Measurements from ENCODE around the gene PALD1. TPM values are rescaled to one million over a fixed set of nuclear protein-coding genes. Genes with fewer than 3 reads are reported as not detected.

The PALD1 gene
- total and polyA plus RNA-seq, 3 donors from 2014 or later = 6.3 to 13.3 (median 8.3) TPM

GRCh38 chr10:70585578-70586169, 107.1 kb downstream of the PALD1 start:
- no peak for DNase-seq
- WGBS, 2 donors = 86 to 90% methylated on average over 8 of the region's 8 CpGs
- intact Hi-C loops (cut with DNase I; ENCODE audit: low total_unique reads) = no loop called here

GRCh38 chr10:70586348-70586930, 107.9 kb downstream of the PALD1 start:
- no peak overlapping the region for H3K27ac ChIP-seq
- no peak for TF ChIP-seq CTCF (IDR thresholded peaks at IDR 0.05)
- no peak for TF ChIP-seq POLR2A (IDR thresholded peaks at IDR 0.05)
- intact Hi-C loops (cut with DNase I; ENCODE audit: low total_unique reads) = no loop called here
- H3K36me3 ChIP-seq (ENCODE audit: low read depth, missing control alignments) = no peaks in the 10 kb centered on the region
- no peak for DNase-seq
- H3K27me3 ChIP-seq = no peaks in the 10 kb centered on the region
- no peaks in the 10 kb centered on the region for H3K9me3 ChIP-seq
- no peak overlapping the region for H3K4me3 ChIP-seq
- H3K4me1 ChIP-seq = peaks cover 7% of the 10 kb centered on the region
- 83 to 96% methylated on average over 7 to 8 of the region's 8 CpGs for WGBS, 2 donors

More at GRCh38 chr10:70585578-70586169, 107.1 kb downstream of the PALD1 start:
- Histone ChIP-seq H3K27me3 (no peaks in the 10 kb centered on the region), H3K4me3 (no peak overlapping the region), H3K27ac (no peak overlapping the region), H3K4me1 (peaks cover 7% of the 10 kb centered on the region), H3K36me3 (ENCODE audit: low read depth, missing control alignments) (no peaks in the 10 kb centered on the region), H3K9me3 (no peaks in the 10 kb centered on the region)
- TF ChIP-seq CTCF (IDR thresholded peaks at IDR 0.05) (no peak), POLR2A (IDR thresholded peaks at IDR 0.05) (no peak)

- Histone ChIP-seq H3K27me3 (no peaks in the 10 kb centered on the region), H3K9me3 (no peaks in the 10 kb centered on the region), H3K27ac (no peak overlapping the region), H3K36me3 (ENCODE audit: low read depth, missing control alignments) (no peaks in the 10 kb centered on the region), H3K4me3 (no peak overlapping the region), H3K4me1 (peaks cover 7% of the 10 kb centered on the region)
- WGBS, 2 donors = 80 to 85% methylated on average over 8 of the region's 8 CpGs
- intact Hi-C loops (cut with DNase I; ENCODE audit: low total_unique reads) = no loop called here
- TF ChIP-seq CTCF (IDR thresholded peaks at IDR 0.05) (no peak), POLR2A (IDR thresholded peaks at IDR 0.05) (no peak)
- DNase-seq = no peak
These were observed 108.6 kb downstream of the PALD1 start for GRCh38 chr10:70587045-70587658.

GRCh38 chr10:70588255-70588654, 109.7 kb downstream of the PALD1 start:
- 50 to 60% methylated on average over 6 of the region's 6 CpGs for WGBS, 2 donors
- Histone ChIP-seq H3K4me1 (peaks cover 7% of the 10 kb centered on the region), H3K4me3 (no peak overlapping the region), H3K9me3 (no peaks in the 10 kb centered on the region), H3K36me3 (ENCODE audit: low read depth, missing control alignments) (no peaks in the 10 kb centered on the region), H3K27ac (no peak overlapping the region), H3K27me3 (no peaks in the 10 kb centered on the region)
- intact Hi-C loops (cut with DNase I; ENCODE audit: low total_unique reads) = no loop called here
- no peak for DNase-seq
- TF ChIP-seq POLR2A (IDR thresholded peaks at IDR 0.05) (no peak), CTCF (IDR thresholded peaks at IDR 0.05) (no peak)

Data from testis (tissue), 3 donors.